ENCODE measurements around the gene BLACAT1.

DNA sequence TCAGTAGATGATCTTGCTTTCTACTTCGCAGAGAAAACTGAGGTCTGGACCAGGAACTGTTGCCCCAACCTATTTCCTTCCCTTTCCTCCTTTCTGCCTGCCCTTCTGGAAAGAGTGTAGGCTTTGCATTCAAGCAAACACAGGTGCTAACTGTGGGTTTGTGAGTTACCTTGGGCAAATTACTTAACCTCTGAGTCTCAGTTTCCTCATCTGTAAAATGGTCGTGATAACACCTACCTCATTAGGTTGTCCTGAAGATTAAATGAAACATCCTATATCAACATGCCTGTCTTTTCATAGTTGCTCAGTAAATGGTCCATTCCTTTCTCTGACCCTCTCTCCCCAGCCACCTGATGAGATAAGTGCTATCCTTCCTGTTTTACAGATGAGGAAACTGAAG is 9.5 kb upstream of the BLACAT1 start:
- TF ChIP-seq, protein P1, sequence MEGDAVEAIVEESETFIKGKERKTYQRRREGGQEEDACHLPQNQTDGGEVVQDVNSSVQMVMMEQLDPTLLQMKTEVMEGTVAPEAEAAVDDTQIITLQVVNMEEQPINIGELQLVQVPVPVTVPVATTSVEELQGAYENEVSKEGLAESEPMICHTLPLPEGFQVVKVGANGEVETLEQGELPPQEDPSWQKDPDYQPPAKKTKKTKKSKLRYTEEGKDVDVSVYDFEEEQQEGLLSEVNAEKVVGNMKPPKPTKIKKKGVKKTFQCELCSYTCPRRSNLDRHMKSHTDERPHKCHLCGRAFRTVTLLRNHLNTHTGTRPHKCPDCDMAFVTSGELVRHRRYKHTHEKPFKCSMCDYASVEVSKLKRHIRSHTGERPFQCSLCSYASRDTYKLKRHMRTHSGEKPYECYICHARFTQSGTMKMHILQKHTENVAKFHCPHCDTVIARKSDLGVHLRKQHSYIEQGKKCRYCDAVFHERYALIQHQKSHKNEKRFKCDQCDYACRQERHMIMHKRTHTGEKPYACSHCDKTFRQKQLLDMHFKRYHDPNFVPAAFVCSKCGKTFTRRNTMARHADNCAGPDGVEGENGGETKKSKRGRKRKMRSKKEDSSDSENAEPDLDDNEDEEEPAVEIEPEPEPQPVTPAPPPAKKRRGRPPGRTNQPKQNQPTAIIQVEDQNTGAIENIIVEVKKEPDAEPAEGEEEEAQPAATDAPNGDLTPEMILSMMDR (IDR thresholded peaks at IDR 0.05): no peak
- no peak for TF ChIP-seq POLR2AphosphoS5 (IDR thresholded peaks at IDR 0.05)
- TF ChIP-seq POLR2A (IDR thresholded peaks at IDR 0.05): no peak
- no peak for TF ChIP-seq EP300 (IDR thresholded peaks at IDR 0.05)
